SK-MEL-5 (cell line): ENCODE results near the gene PLEKHM3. TPM values are rescaled to one million over a fixed set of nuclear protein-coding genes. Genes with fewer than 3 reads are reported as not detected.

ENCODE experiments used
- DNase-seq: peaks from one replicate; pipeline ENCODE4 v3.0.0-alpha.2; 2016; ENCODE audit warnings: low read depth, low spot score
- in situ Hi-C: cut with HindIII; loops from 2 replicates; pipeline ENCODE4 v1.10.0; 2016; ENCODE audit warnings: low sequenced_read_pairs, high pct_unique_total_duplicates, low pct_unique_long_range_greater_than_20kb
- total RNA-seq: library from RNA; depleted of rRNA; stranded (reverse); fragments of >200 nt; shearing (Covaris generic); gene quantifications from 2 replicates; pipeline ENCODE4 v1.2.3, GENCODE V29; 2014

Gene PLEKHM3
- total RNA-seq, 1 experiment from 2014 or later, result 3.2 TPM

DNA sequence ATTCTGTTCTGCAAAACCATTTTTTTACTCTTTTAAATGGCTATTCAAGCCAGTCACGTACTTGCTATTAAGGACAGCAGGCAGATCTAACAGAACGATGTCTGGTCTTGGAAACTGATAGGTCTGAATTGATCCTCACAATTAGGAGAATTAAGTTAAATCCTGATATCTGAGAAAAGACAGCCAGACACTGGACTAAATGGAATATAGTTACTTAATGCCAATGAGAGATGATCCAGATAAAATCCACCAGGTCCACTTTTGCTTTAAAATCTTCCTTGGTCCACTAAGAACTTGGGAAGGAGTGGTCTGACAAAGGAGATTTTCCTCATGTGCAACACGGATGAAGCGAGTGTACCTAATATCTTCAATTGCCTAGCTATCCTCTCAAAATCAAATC, 86.9 kb downstream of the PLEKHM3 start:
- DNase-seq, result no peak

GRCh38 chr2:207937823-207938222, 87.5 kb downstream of the PLEKHM3 start:
- in situ Hi-C loops, result no loop called here
- DNase-seq, result no peak

More for the DNA sequence above, 86.9 kb downstream of the PLEKHM3 start:
- in situ Hi-C loops, result no loop called here

GRCh38 chr2:207937253-207937652, 88.1 kb downstream of the PLEKHM3 start:
- in situ Hi-C loops, result no loop called here

GRCh38 chr2:207936380-207936779, 88.9 kb downstream of the PLEKHM3 start:
- DNase-seq, result no peak
- in situ Hi-C loops, result no loop called here

More at GRCh38 chr2:207937253-207937652, 88.1 kb downstream of the PLEKHM3 start:
- no peak for DNase-seq

- in situ Hi-C loops, result no loop called here
- DNase-seq, result no peak
Measured at GRCh38 chr2:207935991-207936370, 89.3 kb downstream of the PLEKHM3 start.

DNA sequence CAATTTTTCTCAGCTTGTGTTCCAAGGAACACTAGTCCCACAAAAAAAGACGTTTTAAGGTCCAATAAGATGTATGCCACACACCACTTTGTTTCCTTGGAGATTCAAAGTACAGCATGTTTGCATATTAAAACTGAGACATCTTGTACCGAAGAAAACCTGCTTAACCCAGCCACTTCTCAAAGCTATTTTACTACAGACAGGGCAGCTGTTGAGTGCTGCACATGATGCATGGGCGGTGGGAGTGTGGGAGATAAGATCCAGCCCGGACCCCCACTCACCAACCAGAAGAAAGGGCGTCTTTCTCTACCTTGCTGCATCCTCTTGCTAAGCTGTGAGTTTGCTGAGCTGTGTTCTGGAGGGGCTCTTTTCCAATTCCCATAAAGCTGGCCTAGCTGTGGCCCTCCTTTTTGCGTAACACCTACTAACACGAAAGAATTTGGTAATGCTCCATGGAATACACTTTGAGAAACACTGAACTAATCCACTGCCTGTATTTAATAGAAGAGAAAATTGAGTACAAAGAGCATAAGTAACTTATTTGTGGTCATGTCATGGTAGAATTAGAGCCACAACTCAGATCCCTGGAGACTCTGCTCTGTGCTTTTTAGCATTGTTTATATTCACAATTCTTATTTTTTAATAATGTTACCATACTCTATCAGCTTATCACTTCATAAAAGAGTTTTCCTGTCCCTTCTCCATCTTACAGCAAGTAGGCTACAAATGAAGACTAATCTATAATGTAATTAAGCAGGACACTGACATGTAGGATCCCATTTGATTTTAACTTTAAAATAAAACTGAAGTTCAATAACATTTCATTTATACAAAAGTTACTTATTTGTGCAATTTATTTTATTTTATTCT, 90.0 kb downstream of the PLEKHM3 start:
- DNase-seq, result no peak
- in situ Hi-C loops, result no loop called here

GRCh38 chr2:207934720-207935119, 90.6 kb downstream of the PLEKHM3 start:
- in situ Hi-C loops, result no loop called here
- no peak for DNase-seq

- in situ Hi-C loops, result no loop called here
Measured at GRCh38 chr2:207933396-207934065, 91.8 kb downstream of the PLEKHM3 start.

GRCh38 chr2:207932106-207932505, 93.2 kb downstream of the PLEKHM3 start:
- no peak for DNase-seq

More at GRCh38 chr2:207933396-207934065, 91.8 kb downstream of the PLEKHM3 start:
- DNase-seq, result no peak

DNA sequence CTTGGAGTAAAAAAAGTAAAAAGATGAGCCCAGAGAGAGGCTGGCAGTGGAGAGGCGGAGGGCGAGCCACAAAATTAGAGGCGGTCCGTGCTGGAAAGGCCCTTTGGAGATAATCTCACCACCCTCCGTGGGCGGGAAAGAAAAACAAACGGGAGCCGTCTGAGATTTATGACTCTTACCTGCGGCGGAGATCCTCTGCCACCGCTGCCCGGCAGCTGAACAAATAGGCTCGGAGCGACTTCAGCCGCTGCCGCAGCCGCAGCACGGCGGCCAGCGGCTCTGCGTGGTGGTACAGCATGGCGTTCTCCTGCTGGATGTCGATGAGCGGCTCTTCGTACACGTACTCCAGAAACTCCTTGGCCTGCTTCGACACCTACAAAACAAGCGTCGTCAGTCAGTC, 94.6 kb downstream of the PLEKHM3 start:
- no peak for DNase-seq
- in situ Hi-C loops, result no loop called here

More at GRCh38 chr2:207932106-207932505, 93.2 kb downstream of the PLEKHM3 start:
- in situ Hi-C loops, result no loop called here

GRCh38 chr2:207929923-207930322, 95.4 kb downstream of the PLEKHM3 start:
- DNase-seq, result no peak
- in situ Hi-C loops, result no loop called here

GRCh38 chr2:207928079-207928478, 97.2 kb downstream of the PLEKHM3 start:
- peak; percentile 47 for DNase-seq
- in situ Hi-C loops, result no loop called here

GRCh38 chr2:207926989-207927300, 98.4 kb downstream of the PLEKHM3 start:
- DNase-seq, result no peak
- in situ Hi-C loops, result no loop called here

DNA sequence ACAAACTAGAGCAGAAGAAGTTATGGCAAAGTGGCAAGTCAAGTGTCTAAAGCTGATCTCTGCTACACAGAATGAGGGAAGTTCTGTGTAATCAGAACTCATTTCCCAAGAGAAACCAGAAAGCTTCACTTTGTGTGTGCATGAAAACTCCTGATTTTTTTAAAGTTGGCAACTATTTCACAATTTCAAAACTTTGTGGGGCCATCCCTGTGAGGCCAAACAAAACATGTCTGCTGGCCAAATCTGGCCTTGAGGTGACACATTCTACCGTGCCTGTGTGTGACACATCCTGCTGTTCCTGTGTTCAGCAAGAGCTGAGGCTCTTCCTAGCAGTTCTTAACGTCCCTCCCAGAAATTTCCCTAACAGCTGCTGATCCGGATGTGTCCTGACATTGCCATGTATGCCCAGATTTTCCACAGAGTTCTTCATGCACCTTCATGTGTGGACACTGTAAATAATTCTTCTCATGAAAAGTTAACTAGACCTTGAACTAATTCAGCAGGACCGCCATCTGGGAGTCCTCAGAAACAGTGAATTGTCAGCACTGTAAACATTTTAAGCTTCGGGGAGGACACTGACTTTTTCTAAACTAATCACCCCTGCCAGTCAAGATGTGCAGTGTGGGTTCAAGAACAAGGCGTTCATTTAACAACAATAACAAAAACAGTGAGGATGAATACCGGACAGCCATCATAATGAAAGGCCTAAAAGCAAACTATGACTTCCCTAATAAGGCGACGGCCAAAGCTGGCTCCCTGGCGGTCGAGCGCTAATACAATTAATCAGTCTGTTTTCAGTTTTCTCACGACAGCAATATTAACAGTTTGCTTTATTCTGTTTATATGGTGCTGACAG, 99.0 kb downstream of the PLEKHM3 start:
- no peak for DNase-seq

GRCh38 chr2:207925601-207926000, 99.7 kb downstream of the PLEKHM3 start:
- in situ Hi-C loops, result no loop called here
- DNase-seq, result no peak

More for the DNA sequence above, 99.0 kb downstream of the PLEKHM3 start:
- in situ Hi-C loops, result no loop called here

DNA sequence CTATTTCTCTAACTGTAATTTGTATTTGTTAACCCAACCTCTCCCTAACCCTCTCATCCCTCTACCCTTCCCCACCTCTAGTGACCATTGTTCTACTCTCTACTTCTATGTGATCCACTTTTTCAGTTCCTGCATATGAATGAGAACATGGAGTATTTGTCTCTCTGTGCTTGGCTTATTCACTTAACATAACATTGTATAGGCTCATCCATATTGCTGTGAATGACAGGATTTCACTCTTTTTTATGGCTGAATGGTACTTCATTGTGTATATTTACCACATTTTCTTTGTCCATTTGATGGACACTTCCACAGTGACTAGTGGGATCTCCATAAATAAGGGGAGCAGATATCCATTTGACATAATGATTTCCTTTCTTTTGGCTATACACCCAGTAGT, 103.7 kb downstream of the PLEKHM3 start:
- in situ Hi-C loops, result no loop called here

GRCh38 chr2:207920721-207921120, 104.6 kb downstream of the PLEKHM3 start:
- DNase-seq, result no peak
- in situ Hi-C loops, result no loop called here

More for the DNA sequence above, 103.7 kb downstream of the PLEKHM3 start:
- DNase-seq, result no peak

- no peak for DNase-seq
- in situ Hi-C loops, result no loop called here
Measured at GRCh38 chr2:207920321-207920720, 105.0 kb downstream of the PLEKHM3 start.
